ENCODE data around the gene BCAS3.

BCAS3 gene

DNA sequence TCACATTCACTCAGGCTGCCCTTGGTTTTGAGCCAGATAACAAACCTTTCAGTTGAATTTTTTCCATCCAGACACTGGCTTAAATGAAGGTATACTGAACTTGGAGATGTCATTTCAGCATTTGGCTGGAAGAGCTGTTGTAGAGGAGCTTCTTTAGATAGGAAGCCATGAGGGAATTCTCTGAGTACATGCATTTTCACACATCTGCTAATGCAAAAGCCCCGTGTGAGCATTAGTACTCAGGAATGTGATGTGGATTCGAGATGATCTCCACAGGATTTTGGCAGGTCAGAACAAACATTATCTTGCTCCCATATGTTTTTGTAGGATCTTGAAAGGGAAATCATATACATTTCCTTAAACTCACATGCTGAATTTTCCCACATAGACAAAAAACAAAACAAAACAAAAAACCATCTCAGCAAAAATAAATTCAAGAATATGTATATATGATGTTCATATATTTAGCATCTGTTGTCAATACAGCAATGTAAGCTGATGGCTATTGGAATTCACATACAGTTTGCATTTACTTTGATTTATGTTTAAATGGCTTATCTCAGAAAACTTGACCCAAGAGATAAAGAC, 444.8 kb downstream of the BCAS3 start:
- TF ChIP-seq CTCF (IDR thresholded peaks at IDR 0.05; ENCODE audit: poor library complexity, severe bottlenecking) = no peak
- no peak overlapping the region for H3K4me3 ChIP-seq (ENCODE audit: severe bottlenecking)
- DNase-seq (ENCODE audit: low spot score) (no peak), ATAC-seq (ENCODE audit: low read depth) (no peak)
- no peak overlapping the region for H3K27ac ChIP-seq (ENCODE audit: poor library complexity, severe bottlenecking)
- peaks cover 3% of the 10 kb centered on the region for H3K27me3 ChIP-seq (ENCODE audit: insufficient read depth, poor library complexity, severe bottlenecking)
- H3K36me3 ChIP-seq (ENCODE audit: low read depth) = no peaks in the 10 kb centered on the region
- H3K4me1 ChIP-seq (ENCODE audit: insufficient read depth, poor library complexity, severe bottlenecking) = no peaks in the 10 kb centered on the region
- H3K9me3 ChIP-seq (ENCODE audit: severe bottlenecking) = no peaks in the 10 kb centered on the region

DNA sequence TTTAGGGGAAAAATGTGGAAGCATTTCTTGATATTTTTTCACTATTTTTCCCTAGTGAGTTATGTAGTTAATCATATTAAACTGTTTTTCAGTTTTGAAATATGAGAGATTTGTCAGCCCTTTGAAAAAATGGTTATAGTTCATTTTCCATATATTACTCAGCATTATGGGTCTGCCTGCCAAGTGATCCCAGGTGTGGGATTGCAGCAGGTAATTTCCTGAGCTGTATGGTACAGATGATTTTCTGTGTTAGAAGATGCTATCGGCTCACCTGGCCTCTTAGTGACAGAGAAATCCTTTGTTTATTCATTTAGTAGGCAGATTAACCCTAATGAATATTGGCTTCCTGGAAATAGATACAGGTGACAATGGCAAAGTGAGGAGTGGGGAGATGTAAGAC, 446.9 kb downstream of the BCAS3 start:
- Histone ChIP-seq H3K4me1 (ENCODE audit: insufficient read depth, poor library complexity, severe bottlenecking) (no peaks in the 10 kb centered on the region), H3K4me3 (ENCODE audit: severe bottlenecking) (no peak overlapping the region), H3K27ac (ENCODE audit: poor library complexity, severe bottlenecking) (no peak overlapping the region), H3K9me3 (ENCODE audit: severe bottlenecking) (no peaks in the 10 kb centered on the region), H3K36me3 (ENCODE audit: low read depth) (no peaks in the 10 kb centered on the region), H3K27me3 (ENCODE audit: insufficient read depth, poor library complexity, severe bottlenecking) (peaks cover 3% of the 10 kb centered on the region)
- DNase-seq (ENCODE audit: low spot score) (no peak), ATAC-seq (ENCODE audit: low read depth) (peak; percentile 61)
- TF ChIP-seq CTCF (IDR thresholded peaks at IDR 0.05; ENCODE audit: poor library complexity, severe bottlenecking) = no peak

DNA sequence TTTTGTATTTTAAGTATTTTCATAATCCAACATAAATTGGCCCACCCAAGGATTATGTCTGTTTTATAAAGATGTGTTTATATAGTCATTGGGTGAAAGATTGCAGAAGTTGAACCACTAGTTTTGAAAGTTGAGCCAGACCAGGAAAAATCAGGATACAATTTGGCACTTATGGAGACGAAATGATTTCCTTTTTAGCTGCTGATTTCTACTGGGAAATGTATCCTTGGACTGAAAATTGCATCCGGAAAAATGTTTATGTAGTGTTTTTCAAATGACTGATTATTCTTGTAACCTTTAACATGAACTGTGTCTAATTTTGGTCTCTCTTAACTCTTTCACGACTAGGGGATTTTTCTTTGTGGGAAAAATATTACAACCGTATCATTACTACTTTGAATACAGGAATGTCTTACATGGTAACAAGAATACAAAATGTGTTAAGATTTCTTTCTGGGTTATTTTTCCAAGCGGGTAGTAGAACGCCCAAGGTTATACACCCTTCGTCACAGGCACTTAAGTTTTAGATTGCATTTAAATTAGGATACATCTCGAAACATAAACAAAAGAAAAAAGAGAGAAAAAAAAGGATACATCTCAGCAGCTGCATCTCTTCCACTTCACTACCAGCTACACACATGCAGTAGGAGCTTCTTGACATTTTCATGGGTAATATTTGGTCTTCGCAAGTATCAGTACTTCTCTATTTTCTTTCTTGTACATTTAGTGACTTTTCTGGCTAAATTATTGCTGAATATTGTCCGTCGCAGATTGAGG, 449.0 kb downstream of the BCAS3 start:
- ATAC-seq (ENCODE audit: low read depth) (no peak), DNase-seq (ENCODE audit: low spot score) (no peak)
- peaks cover 3% of the 10 kb centered on the region for H3K27me3 ChIP-seq (ENCODE audit: insufficient read depth, poor library complexity, severe bottlenecking)
- H3K9me3 ChIP-seq (ENCODE audit: severe bottlenecking) = no peaks in the 10 kb centered on the region
- no peak for TF ChIP-seq CTCF (IDR thresholded peaks at IDR 0.05; ENCODE audit: poor library complexity, severe bottlenecking)
- no peaks in the 10 kb centered on the region for H3K4me1 ChIP-seq (ENCODE audit: insufficient read depth, poor library complexity, severe bottlenecking)
- no peak overlapping the region for H3K27ac ChIP-seq (ENCODE audit: poor library complexity, severe bottlenecking)
- H3K4me3 ChIP-seq (ENCODE audit: severe bottlenecking) = no peak overlapping the region
- H3K36me3 ChIP-seq (ENCODE audit: low read depth) = no peaks in the 10 kb centered on the region

GRCh38 chr17:61127960-61128359, 450.3 kb downstream of the BCAS3 start:
- no peak overlapping the region for H3K27ac ChIP-seq (ENCODE audit: poor library complexity, severe bottlenecking)
- H3K4me3 ChIP-seq (ENCODE audit: severe bottlenecking) = no peak overlapping the region
- DNase-seq (ENCODE audit: low spot score) (no peak), ATAC-seq (ENCODE audit: low read depth) (no peak)
- H3K27me3 ChIP-seq (ENCODE audit: insufficient read depth, poor library complexity, severe bottlenecking) = peaks cover 3% of the 10 kb centered on the region
- no peaks in the 10 kb centered on the region for H3K9me3 ChIP-seq (ENCODE audit: severe bottlenecking)
- no peak for TF ChIP-seq CTCF (IDR thresholded peaks at IDR 0.05; ENCODE audit: poor library complexity, severe bottlenecking)
- H3K36me3 ChIP-seq (ENCODE audit: low read depth) = no peaks in the 10 kb centered on the region
- H3K4me1 ChIP-seq (ENCODE audit: insufficient read depth, poor library complexity, severe bottlenecking) = no peaks in the 10 kb centered on the region

DNA sequence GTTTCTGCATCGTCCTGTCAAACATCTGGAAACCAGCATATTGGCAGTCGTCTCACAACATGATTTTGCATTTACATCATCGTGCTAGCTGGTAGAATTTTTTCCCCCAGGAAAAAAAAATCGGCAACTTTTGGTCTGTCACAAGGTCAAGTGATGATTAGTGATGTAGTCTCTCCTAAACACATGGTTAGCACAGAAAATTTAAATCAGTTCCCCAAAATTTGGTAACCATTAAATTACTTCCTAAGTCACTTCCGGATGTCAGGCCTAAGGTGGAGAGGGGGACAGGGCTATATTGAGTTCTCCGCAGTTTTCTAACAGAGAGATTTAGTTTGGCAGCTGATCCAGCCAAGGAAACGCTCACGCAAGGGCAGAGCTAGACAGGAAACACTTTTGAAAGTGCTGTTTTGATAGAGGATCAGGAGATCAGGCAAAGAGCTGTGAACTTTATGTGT, 451.0 kb downstream of the BCAS3 start:
- ATAC-seq (ENCODE audit: low read depth) = no peak
- no peak for DNase-seq (ENCODE audit: low spot score)

More for the DNA sequence above, 451.0 kb downstream of the BCAS3 start:
- Histone ChIP-seq H3K4me3 (ENCODE audit: severe bottlenecking) (no peak overlapping the region), H3K4me1 (ENCODE audit: insufficient read depth, poor library complexity, severe bottlenecking) (no peaks in the 10 kb centered on the region), H3K36me3 (ENCODE audit: low read depth) (no peaks in the 10 kb centered on the region), H3K27me3 (ENCODE audit: insufficient read depth, poor library complexity, severe bottlenecking) (peaks cover 3% of the 10 kb centered on the region), H3K27ac (ENCODE audit: poor library complexity, severe bottlenecking) (no peak overlapping the region), H3K9me3 (ENCODE audit: severe bottlenecking) (no peaks in the 10 kb centered on the region)
- no peak for TF ChIP-seq CTCF (IDR thresholded peaks at IDR 0.05; ENCODE audit: poor library complexity, severe bottlenecking)

Measured in RWPE2 (cell line).